SK-N-SH (cell line): Measurements from ENCODE around the gene CES3. TPM values are rescaled to one million over a fixed set of nuclear protein-coding genes. Genes with fewer than 3 reads are reported as not detected.

ENCODE experiments used
- CTCF ChIA-PET: fragments of 300-600, 350-600 bp; formaldehyde crosslinking; extraction: SDS; loops from one replicate; lab custom pipeline; 2021; lab: Yijun Ruan, JAX
- POLR2A ChIA-PET: fragments of 350-600 bp; sonication (Branson Sonifier 250); formaldehyde crosslinking; extraction: SDS; loops from one replicate; lab custom pipeline; 2020; ENCODE audit warnings: antibody characterized with exemption, inconsistent platforms; lab: Yijun Ruan, JAX
- DNase-seq: peaks from one replicate; pipeline ENCODE4 v3.0.0; 2012
- H2AFZ ChIP-seq: fragments of 200-600 bp; sonication (generic); 2 replicates; pipeline ENCODE4 v1.8.1; 2016; ENCODE audit warnings: antibody characterized with exemption, mild to moderate bottlenecking, low read depth
- H3F3A ChIP-seq: fragments of 200-600 bp; sonication (generic); replicated peaks from 2 replicates; pipeline ENCODE3; 2016; ENCODE audit warnings: antibody characterized with exemption, mild to moderate bottlenecking; ENCODE audit not compliant: insufficient read depth
- H3K27ac ChIP-seq, 2 experiments: fragments of 200-500 bp in 1 of 2; fragments of 200-600 bp in 1 of 2; sonication (Bioruptor generic) in 1 of 2; sonication (generic), shearing (Covaris generic) in 1 of 2; 2 replicates each; pipeline versions ENCODE4 v1.5.1 to v1.6.1; 2014 to 2016; ENCODE audit warnings: low read depth in 2 of 2, inconsistent platforms in 1 of 2, low read length in 1 of 2, mild to moderate bottlenecking in 1 of 2, mixed read lengths in 1 of 2
- H3K27me3 ChIP-seq: fragments of 200-600 bp; sonication (generic), shearing (Covaris generic); 2 replicates; pipeline ENCODE4 v1.6.1; 2016; ENCODE audit warnings: mixed run types; ENCODE audit not compliant: insufficient read depth
- H3K36me3 ChIP-seq, 2 experiments: fragments of 200-500 bp in 1 of 2; fragments of 200-600 bp in 1 of 2; sonication (Bioruptor generic) in 1 of 2; sonication (generic) in 1 of 2; replicated peaks in 1 of 2; 2 replicates each; pipeline versions ENCODE3 to v1.5.1; 2014 to 2016; ENCODE audit warnings: low read length in 1 of 2, mild to moderate bottlenecking in 1 of 2; ENCODE audit not compliant: insufficient read depth in 2 of 2, control insufficient read depth in 1 of 2
- H3K4me1 ChIP-seq, 2 experiments: fragments of 200-500 bp in 1 of 2; fragments of 200-600 bp in 1 of 2; sonication (Bioruptor generic) in 1 of 2; sonication (generic), shearing (Covaris generic) in 1 of 2; 2 replicates each; pipeline versions ENCODE4 v1.5.1 to v1.6.1; 2014 to 2016; ENCODE audit warnings: low read depth in 1 of 2, low read length in 1 of 2, mixed run types in 1 of 2; ENCODE audit not compliant: insufficient read depth in 2 of 2, control insufficient read depth in 1 of 2
- H3K4me2 ChIP-seq: fragments of 200-600 bp; sonication (generic), shearing (Covaris generic); 2 replicates; pipeline ENCODE4 v1.6.1; 2017; ENCODE audit warnings: mixed run types
- H3K4me3 ChIP-seq, 2 experiments: fragments of 200-500 bp in 1 of 2; fragments of 200-600 bp in 1 of 2; sonication (Bioruptor generic) in 1 of 2; sonication (generic), shearing (Covaris generic) in 1 of 2; 2 replicates each; pipeline versions ENCODE4 v1.5.1 to v1.8.1; 2014 to 2016; ENCODE audit warnings: low read depth in 2 of 2, inconsistent platforms in 1 of 2, low read length in 1 of 2, mild to moderate bottlenecking in 1 of 2, mixed read lengths in 1 of 2, moderate library complexity in 1 of 2
- H3K79me2 ChIP-seq: fragments of 200-600 bp; sonication (generic); 2 replicates; pipeline ENCODE4 v1.8.1; 2017; ENCODE audit warnings: mild to moderate bottlenecking; ENCODE audit not compliant: insufficient read depth
- H3K9ac ChIP-seq: fragments of 200-600 bp; sonication (generic); 2 replicates; pipeline ENCODE4 v1.6.1; 2017; ENCODE audit warnings: mixed run types
- H3K9me2 ChIP-seq: fragments of 200-600 bp; sonication (generic); 2 replicates; pipeline ENCODE4 v1.6.1; 2017; ENCODE audit warnings: mixed run types
- H3K9me3 ChIP-seq: fragments of 200-600 bp; sonication (generic); 2 replicates; pipeline ENCODE4 v1.6.1; 2017; ENCODE audit warnings: mixed run types, mild to moderate bottlenecking, moderate library complexity
- H4K20me1 ChIP-seq: fragments of 200-600 bp; sonication (generic); 2 replicates; pipeline ENCODE4 v1.6.1; 2017; ENCODE audit warnings: mild to moderate bottlenecking, mixed run types; ENCODE audit not compliant: insufficient read depth
- CHD2 ChIP-seq: fragments of 150-350 bp; IDR thresholded peaks from 2 replicates; pipeline ENCODE4 v1.6.1; 2018; ENCODE audit warnings: low read length; ENCODE audit not compliant: partially characterized antibody
- ELF1 ChIP-seq: IDR thresholded peaks from 2 replicates; pipeline ENCODE4 v1.4.0; 2012
- FOXM1 ChIP-seq: IDR thresholded peaks from 2 replicates; pipeline ENCODE4 v1.4.0; 2012; ENCODE audit warnings: low read depth, mild to moderate bottlenecking
- GABPA ChIP-seq: IDR thresholded peaks from 2 replicates; pipeline ENCODE4 v1.4.0; 2012; ENCODE audit warnings: low read depth, mild to moderate bottlenecking
- MAX ChIP-seq: IDR thresholded peaks from 2 replicates; pipeline ENCODE4 v1.4.0; 2012; ENCODE audit warnings: low read depth
- MEF2A ChIP-seq: IDR thresholded peaks from 2 replicates; pipeline ENCODE4 v1.4.0; 2012; ENCODE audit warnings: low read depth, borderline replicate concordance
- MXI1 ChIP-seq: IDR thresholded peaks from 2 replicates; pipeline ENCODE4 v1.6.1; 2012; ENCODE audit warnings: mild to moderate bottlenecking, low read depth, low read length, improper control_type of control experiment
- REST ChIP-seq: IDR thresholded peaks from 2 replicates; pipeline ENCODE4 v1.6.1; 2012; ENCODE audit warnings: mild to moderate bottlenecking, low read depth, low read length, moderate library complexity
- RFX5 ChIP-seq: IDR thresholded peaks from 2 replicates; pipeline ENCODE4 v1.6.1; 2012; ENCODE audit warnings: mild to moderate bottlenecking, improper control_type of control experiment, low read length
- YY1 ChIP-seq: IDR thresholded peaks from 2 replicates; pipeline ENCODE4 v1.4.0; 2012; ENCODE audit warnings: low read depth, mild to moderate bottlenecking
- WGBS: methylation state at CpG from one replicate; pipeline ENCODE4 v1.1.6; 2017; ENCODE audit warnings: low lambda C conversion rate; 5-methylcytosine and 5-hydroxymethylcytosine counted together
- polyA plus RNA-seq, 3 experiments: library from polyadenylated mRNA; depleted of rRNA; stranded (reverse); fragments of >200 nt; gene quantifications; 2 replicates each; pipeline ENCODE4 v1.2.3, GENCODE V29; 2012

Gene CES3
- polyA plus RNA-seq, 1 of the 3 experiments (the other 2 are of a cell fraction), result 1.4 TPM

GRCh38 chr16:66942981-66943380 lies 18.1 kb upstream of the CES3 start:
- peaks cover 18 to 54% of the 10 kb centered on the region in 2 experiments for H3K36me3 ChIP-seq

GRCh38 chr16:66943426-66944053 lies 17.5 kb upstream of the CES3 start:
- Histone ChIP-seq H3K79me2 (peaks cover 2% of the 10 kb centered on the region; the same call in 1 of the 2 replicates), H3K9me3 (no peaks in the 10 kb centered on the region), H3K27ac (no peak overlapping the region), H2AFZ (no peak overlapping the region), H3K27me3 (no peaks in the 10 kb centered on the region), H3K9me2 (no peaks in the 10 kb centered on the region)
- POLR2A ChIA-PET, result interaction anchor here (0.7 kb wide), 1 partner anchor 9 kb away, joined by 4 read pairs; no protein-coding TSS in a partner anchor
- 94% methylated on average over 4 of the region's 15 CpGs for WGBS
- TF ChIP-seq MAX (no peak), MEF2A (no peak), GABPA (no peak), REST (no peak)
- TF ChIP-seq, all 33 proteins: peak for 0
- Histone ChIP-seq H3K4me2 (no peak overlapping the region), H3K4me1 (peaks cover 0 to 8% of the 10 kb centered on the region in 2 experiments; a peak in 1 of 4 replicates), H3K36me3 (peaks cover 18 to 48% of the 10 kb centered on the region in 2 experiments), H4K20me1 (no peaks in the 10 kb centered on the region), H3F3A (peaks cover 9% of the 10 kb centered on the region), H3K9ac (no peak overlapping the region), H3K4me3 (no peak overlapping the region)
- CTCF ChIA-PET, result interaction anchor here (0.6 to 3.9 kb wide), 11 partner anchors 9 to 212 kb away, joined by 3 to 20 read pairs (median 3); partner anchors contain the start of gene CES3
- DNase-seq, result no peak

More at GRCh38 chr16:66942981-66943380, 18.1 kb upstream of the CES3 start:
- H3K4me1 ChIP-seq, result peaks cover 0 to 3% of the 10 kb centered on the region in 2 experiments; a peak in 1 of 4 replicates
- H3K27me3 ChIP-seq, result no peaks in the 10 kb centered on the region
- DNase-seq, result no peak
- 0 out of 2 replicates have a peak, but pooled peaks cover 4% of the 10 kb centered on the region for H4K20me1 ChIP-seq
- H3F3A ChIP-seq, result peaks cover 9% of the 10 kb centered on the region
- WGBS, result 93% methylated on average over 5 of the region's 5 CpGs
- no peak overlapping the region for H2AFZ ChIP-seq
- H3K9ac ChIP-seq, result no peak overlapping the region
- H3K4me3 ChIP-seq, result no peak overlapping the region
- no peaks in the 10 kb centered on the region for H3K9me3 ChIP-seq
- TF ChIP-seq MXI1 (no peak), RFX5 (no peak), FOXM1 (no peak), ELF1 (no peak), YY1 (no peak), CHD2 (no peak)
- peaks cover 6% of the 10 kb centered on the region; the same call in 1 of the 2 replicates for H3K79me2 ChIP-seq
- no peak overlapping the region for H3K27ac ChIP-seq
- H3K9me2 ChIP-seq, result no peaks in the 10 kb centered on the region
- H3K4me2 ChIP-seq, result no peak overlapping the region
- POLR2A ChIA-PET, result interaction anchor here (0.7 kb wide), 1 partner anchor 8 kb away, joined by 4 read pairs; no protein-coding TSS in a partner anchor
- CTCF ChIA-PET, result interaction anchor here (1.0 to 3.9 kb wide), 5 partner anchors 11 to 51 kb away, joined by 3 to 20 read pairs (median 3); no protein-coding TSS in a partner anchor
